Measurements from ENCODE around the gene PIF1.

- TF ChIP-seq CTCF (IDR thresholded peaks at IDR 0.05) (no peak), POLR2A (IDR thresholded peaks at IDR 0.05) (no peak), EP300 (IDR thresholded peaks at IDR 0.05) (no peak)
Measured at GRCh38 chr15:64847016-64847415, 21.6 kb upstream of the PIF1 start.

Measured in ovary (tissue), 3 donors.